ENCODE data around the gene GSAP. TPM values are rescaled to one million over a fixed set of nuclear protein-coding genes. Genes with fewer than 3 reads are reported as not detected.

GSAP gene
- total and polyA plus RNA-seq, 3 experiments from 2014 or later, result 2.0 to 11.9 (median 2.9) TPM

- H3K36me3 Mint-ChIP-seq, result peaks cover 32 to 60% (median 37%) of the 10 kb centered on the region in 3 donors
- H3K9me3 ChIP-seq (ENCODE audit: low read length), result no peaks in the 10 kb centered on the region
- H3K4me3 Mint-ChIP-seq, result no peak overlapping the region
- POLR2A ChIA-PET, result no interaction called here
- H3K27me3 ChIP-seq (ENCODE audit: insufficient read depth, low read length, poor library complexity, severe bottlenecking), result no peaks in the 10 kb centered on the region
- H3K36me3 ChIP-seq (ENCODE audit: insufficient read depth, low read length), result no peaks in the 10 kb centered on the region
- no peaks in the 10 kb centered on the region for H3K4me1 ChIP-seq (ENCODE audit: insufficient read depth, low read length)
- no peak for DNase-seq
- CTCF ChIA-PET, result no interaction called here
- H3K27ac ChIP-seq (ENCODE audit: low read depth, low read length), result no peak overlapping the region
- no peak overlapping the region for H3K4me3 ChIP-seq (ENCODE audit: low read length)
- H3K27me3 Mint-ChIP-seq, result no peaks in the 10 kb centered on the region
- peaks cover 0 to 9% (median 0%) of the 10 kb centered on the region in 3 donors for H3K4me1 Mint-ChIP-seq
- H3K9me3 Mint-ChIP-seq, result peaks cover 0 to 8% (median 2%) of the 10 kb centered on the region in 5 donors
- H3K27ac Mint-ChIP-seq, result peak overlapping the region in 1 of 8 donors; percentile 3
These were observed 106.4 kb downstream of the GSAP start for GRCh38 chr7:77309714-77310220.

- Mint-ChIP-seq H3K4me3 (no peak overlapping the region), H3K4me1 (peaks cover 0 to 9% (median 0%) of the 10 kb centered on the region in 3 donors), H3K27ac (no peak overlapping the region), H3K27me3 (no peaks in the 10 kb centered on the region), H3K9me3 (peaks cover 4 to 15% (median 9%) of the 10 kb centered on the region in 5 donors), H3K36me3 (peaks cover 34 to 56% (median 46%) of the 10 kb centered on the region in 3 donors)
- H3K4me1 ChIP-seq (ENCODE audit: insufficient read depth, low read length), result no peaks in the 10 kb centered on the region
- no peaks in the 10 kb centered on the region for H3K27me3 ChIP-seq (ENCODE audit: insufficient read depth, low read length, poor library complexity, severe bottlenecking)
- ChIA-PET POLR2A (no interaction called here), CTCF (no interaction called here)
- H3K27ac ChIP-seq (ENCODE audit: low read depth, low read length), result no peak overlapping the region
- DNase-seq, result no peak
- no peaks in the 10 kb centered on the region for H3K36me3 ChIP-seq (ENCODE audit: insufficient read depth, low read length)
- H3K9me3 ChIP-seq (ENCODE audit: low read length), result no peaks in the 10 kb centered on the region
- no peak overlapping the region for H3K4me3 ChIP-seq (ENCODE audit: low read length)
These were observed 107.4 kb downstream of the GSAP start for GRCh38 chr7:77308792-77309191.

- Histone ChIP-seq H3K9me3 (ENCODE audit: low read length) (no peaks in the 10 kb centered on the region), H3K27ac (ENCODE audit: low read depth, low read length) (no peak overlapping the region), H3K36me3 (ENCODE audit: insufficient read depth, low read length) (no peaks in the 10 kb centered on the region), H3K27me3 (ENCODE audit: insufficient read depth, low read length, poor library complexity, severe bottlenecking) (no peaks in the 10 kb centered on the region), H3K4me3 (ENCODE audit: low read length) (no peak overlapping the region), H3K4me1 (ENCODE audit: insufficient read depth, low read length) (no peaks in the 10 kb centered on the region)
- peaks cover 29 to 68% (median 45%) of the 10 kb centered on the region in 3 donors for H3K36me3 Mint-ChIP-seq
- CTCF ChIA-PET, result no interaction called here
- peaks cover 10 to 28% (median 25%) of the 10 kb centered on the region in 5 donors for H3K9me3 Mint-ChIP-seq
- H3K27me3 Mint-ChIP-seq, result peaks cover 0 to 2% of the 10 kb centered on the region in 2 donors
- peaks cover 0 to 9% (median 0%) of the 10 kb centered on the region in 3 donors for H3K4me1 Mint-ChIP-seq
- POLR2A ChIA-PET, result no interaction called here
- no peak for DNase-seq
- peak overlapping the region in 1 of 8 donors; percentile 39 for H3K27ac Mint-ChIP-seq
- no peak overlapping the region for H3K4me3 Mint-ChIP-seq
These were observed 109.7 kb downstream of the GSAP start for GRCh38 chr7:77306231-77307067.

GRCh38 chr7:77295549-77295948 is 120.6 kb downstream of the GSAP start:
- H3K9me3 Mint-ChIP-seq, result peaks cover 0 to 9% (median 8%) of the 10 kb centered on the region in 5 donors
- CTCF ChIA-PET, result no interaction called here
- H3K4me3 Mint-ChIP-seq, result no peak overlapping the region
- Histone ChIP-seq H3K27me3 (ENCODE audit: insufficient read depth, low read length, poor library complexity, severe bottlenecking) (no peaks in the 10 kb centered on the region), H3K9me3 (ENCODE audit: low read length) (no peaks in the 10 kb centered on the region), H3K4me3 (ENCODE audit: low read length) (no peak overlapping the region), H3K27ac (ENCODE audit: low read depth, low read length) (no peak overlapping the region), H3K36me3 (ENCODE audit: insufficient read depth, low read length) (no peaks in the 10 kb centered on the region), H3K4me1 (ENCODE audit: insufficient read depth, low read length) (no peaks in the 10 kb centered on the region)
- H3K27me3 Mint-ChIP-seq, result no peaks in the 10 kb centered on the region
- no peaks in the 10 kb centered on the region for H3K4me1 Mint-ChIP-seq
- no peak overlapping the region for H3K27ac Mint-ChIP-seq
- DNase-seq, result no peak
- POLR2A ChIA-PET, result no interaction called here
- H3K36me3 Mint-ChIP-seq, result peaks cover 18 to 35% (median 28%) of the 10 kb centered on the region in 3 donors

- no peaks in the 10 kb centered on the region for H3K9me3 ChIP-seq (ENCODE audit: low read length)
- no peak overlapping the region for H3K27ac ChIP-seq (ENCODE audit: low read depth, low read length)
- no peak overlapping the region for H3K4me3 ChIP-seq (ENCODE audit: low read length)
- ChIA-PET CTCF (no interaction called here), POLR2A (no interaction called here)
- Mint-ChIP-seq H3K4me3 (no peak overlapping the region), H3K4me1 (no peaks in the 10 kb centered on the region), H3K27me3 (no peaks in the 10 kb centered on the region), H3K9me3 (peaks cover 0 to 9% (median 8%) of the 10 kb centered on the region in 5 donors), H3K36me3 (peaks cover 25 to 31% (median 26%) of the 10 kb centered on the region in 3 donors), H3K27ac (peak overlapping the region in 1 of 8 donors; percentile 38)
- H3K4me1 ChIP-seq (ENCODE audit: insufficient read depth, low read length), result no peaks in the 10 kb centered on the region
- DNase-seq, result no peak
- H3K36me3 ChIP-seq (ENCODE audit: insufficient read depth, low read length), result no peaks in the 10 kb centered on the region
- no peaks in the 10 kb centered on the region for H3K27me3 ChIP-seq (ENCODE audit: insufficient read depth, low read length, poor library complexity, severe bottlenecking)
These were observed 123.1 kb downstream of the GSAP start for GRCh38 chr7:77293046-77293445.

- CTCF ChIA-PET, result no interaction called here
- no peaks in the 10 kb centered on the region for H3K27me3 ChIP-seq (ENCODE audit: insufficient read depth, low read length, poor library complexity, severe bottlenecking)
- no peak overlapping the region for H3K4me3 ChIP-seq (ENCODE audit: low read length)
- H3K36me3 ChIP-seq (ENCODE audit: insufficient read depth, low read length), result no peaks in the 10 kb centered on the region
- H3K27ac ChIP-seq (ENCODE audit: low read depth, low read length), result no peak overlapping the region
- no peaks in the 10 kb centered on the region for H3K4me1 ChIP-seq (ENCODE audit: insufficient read depth, low read length)
- POLR2A ChIA-PET, result no interaction called here
- no peak overlapping the region for H3K4me3 Mint-ChIP-seq
- H3K4me1 Mint-ChIP-seq, result no peaks in the 10 kb centered on the region
- no peak for DNase-seq
- H3K36me3 Mint-ChIP-seq, result peaks cover 22 to 33% (median 24%) of the 10 kb centered on the region in 3 donors
- no peaks in the 10 kb centered on the region for H3K9me3 ChIP-seq (ENCODE audit: low read length)
- H3K27me3 Mint-ChIP-seq, result peaks cover 0 to 3% of the 10 kb centered on the region in 2 donors
- H3K27ac Mint-ChIP-seq, result no peak overlapping the region
- H3K9me3 Mint-ChIP-seq, result peaks cover 0 to 2% (median 0%) of the 10 kb centered on the region in 5 donors
These were observed 125.7 kb downstream of the GSAP start for GRCh38 chr7:77290425-77290824.

- POLR2A ChIA-PET, result no interaction called here
- H3K4me3 Mint-ChIP-seq, result no peak overlapping the region
- DNase-seq, result no peak
- H3K27me3 Mint-ChIP-seq, result peaks cover 0 to 3% of the 10 kb centered on the region in 2 donors
- no peaks in the 10 kb centered on the region for H3K4me1 Mint-ChIP-seq
- no peaks in the 10 kb centered on the region for H3K36me3 ChIP-seq (ENCODE audit: insufficient read depth, low read length)
- no peak overlapping the region for H3K4me3 ChIP-seq (ENCODE audit: low read length)
- CTCF ChIA-PET, result no interaction called here
- no peaks in the 10 kb centered on the region for H3K9me3 ChIP-seq (ENCODE audit: low read length)
- H3K9me3 Mint-ChIP-seq, result peaks cover 0 to 2% (median 0%) of the 10 kb centered on the region in 5 donors
- H3K27ac Mint-ChIP-seq, result no peak overlapping the region
- no peak overlapping the region for H3K27ac ChIP-seq (ENCODE audit: low read depth, low read length)
- no peaks in the 10 kb centered on the region for H3K27me3 ChIP-seq (ENCODE audit: insufficient read depth, low read length, poor library complexity, severe bottlenecking)
- H3K36me3 Mint-ChIP-seq, result peaks cover 20 to 33% (median 24%) of the 10 kb centered on the region in 3 donors
- no peaks in the 10 kb centered on the region for H3K4me1 ChIP-seq (ENCODE audit: insufficient read depth, low read length)
These were observed 126.8 kb downstream of the GSAP start for GRCh38 chr7:77289387-77289786.

- Mint-ChIP-seq H3K4me1 (no peaks in the 10 kb centered on the region), H3K27ac (peak overlapping the region in 1 of 8 donors; percentile 12), H3K36me3 (peaks cover 18 to 33% (median 24%) of the 10 kb centered on the region in 3 donors), H3K9me3 (peaks cover 0 to 2% (median 0%) of the 10 kb centered on the region in 5 donors), H3K27me3 (peaks cover 0 to 3% of the 10 kb centered on the region in 2 donors), H3K4me3 (no peak overlapping the region)
- ChIA-PET POLR2A (no interaction called here), CTCF (no interaction called here)
- DNase-seq, result no peak
- Histone ChIP-seq H3K4me3 (ENCODE audit: low read length) (no peak overlapping the region), H3K27me3 (ENCODE audit: insufficient read depth, low read length, poor library complexity, severe bottlenecking) (no peaks in the 10 kb centered on the region), H3K36me3 (ENCODE audit: insufficient read depth, low read length) (no peaks in the 10 kb centered on the region), H3K27ac (ENCODE audit: low read depth, low read length) (no peak overlapping the region), H3K4me1 (ENCODE audit: insufficient read depth, low read length) (no peaks in the 10 kb centered on the region), H3K9me3 (ENCODE audit: low read length) (no peaks in the 10 kb centered on the region)
These were observed 127.4 kb downstream of the GSAP start for GRCh38 chr7:77288676-77289320.
